Immature natural killer cell (primary cell): ENCODE measurements around the gene VAMP3. TPM values are rescaled to one million over a fixed set of nuclear protein-coding genes. Genes with fewer than 3 reads are reported as not detected.

Source experiments
- DNase-seq, 3 donors: peaks; one replicate each; pipeline ENCODE4 v3.0.0; 2022; ENCODE audit warnings: mixed read lengths in 1 of 3
- H3K27ac Mint-ChIP-seq, 6 donors: one replicate each; pipeline ENCODE4 v1.8.0; 2020; ENCODE audit warnings: mixed read lengths in 6 of 6, mild to moderate bottlenecking in 5 of 6, inconsistent platforms in 4 of 6, moderate library complexity in 3 of 6
- H3K27me3 Mint-ChIP-seq, 3 donors: one replicate each; pipeline ENCODE4 v1.8.0; 2020 to 2021; ENCODE audit warnings: low read depth in 3 of 3, mild to moderate bottlenecking in 3 of 3, mixed read lengths in 3 of 3, moderate library complexity in 3 of 3, inconsistent platforms in 1 of 3
- H3K36me3 Mint-ChIP-seq, 3 donors: one replicate each; pipeline ENCODE4 v1.8.0; 2020; ENCODE audit warnings: mixed read lengths in 3 of 3, inconsistent platforms in 2 of 3, mild to moderate bottlenecking in 2 of 3
- H3K4me1 Mint-ChIP-seq, 2 donors: one replicate each; pipeline ENCODE4 v1.8.0; 2020; ENCODE audit warnings: inconsistent platforms in 2 of 2, mild to moderate bottlenecking in 2 of 2, mixed read lengths in 2 of 2, moderate library complexity in 1 of 2
- H3K4me3 Mint-ChIP-seq, 5 donors: one replicate each; pipeline ENCODE4 v1.8.0; 2020; ENCODE audit warnings: mild to moderate bottlenecking in 5 of 5, mixed read lengths in 5 of 5, inconsistent platforms in 3 of 5, moderate library complexity in 3 of 5
- H3K9me3 Mint-ChIP-seq, 6 donors: one replicate each; pipeline ENCODE4 v1.8.0; 2020; ENCODE audit warnings: mild to moderate bottlenecking in 6 of 6, mixed read lengths in 6 of 6, inconsistent platforms in 4 of 6, moderate library complexity in 3 of 6
- polyA plus RNA-seq, 3 donors: library from polyadenylated mRNA; unstranded; fragments of 300-500 nt; fragmentation: Illumina TruSeq; gene quantifications; one replicate each; pipeline ENCODE4 v1.2.3, GENCODE V29; 2021

VAMP3 gene
- polyA plus RNA-seq, 3 donors from 2014 or later = 42.1 to 57.9 (median 51.5) TPM

- no peaks in the 10 kb centered on the region for H3K27me3 Mint-ChIP-seq
- peaks cover 5 to 6% (median 6%) of the 10 kb centered on the region in 6 donors for H3K9me3 Mint-ChIP-seq
- H3K27ac Mint-ChIP-seq = no peak overlapping the region
- H3K4me3 Mint-ChIP-seq = no peak overlapping the region
- peak; percentile 22 to 43 (median 42) for DNase-seq
- peaks cover 15 to 40% (median 27%) of the 10 kb centered on the region in 3 donors for H3K36me3 Mint-ChIP-seq
- peaks cover 0 to 1% of the 10 kb centered on the region in 2 donors for H3K4me1 Mint-ChIP-seq
Measured at GRCh38 chr1:7808253-7808844, 37.3 kb downstream of the VAMP3 start.

- Mint-ChIP-seq H3K27me3 (no peaks in the 10 kb centered on the region), H3K4me1 (peaks cover 0 to 1% of the 10 kb centered on the region in 2 donors), H3K9me3 (peaks cover 9 to 17% (median 16%) of the 10 kb centered on the region in 6 donors), H3K36me3 (peaks cover 26 to 45% (median 35%) of the 10 kb centered on the region in 3 donors), H3K27ac (no peak overlapping the region), H3K4me3 (no peak overlapping the region)
- no peak for DNase-seq
Measured at GRCh38 chr1:7809742-7810141, 38.6 kb downstream of the VAMP3 start.

GRCh38 chr1:7810395-7810794 is 39.3 kb downstream of the VAMP3 start:
- peaks cover 0 to 1% of the 10 kb centered on the region in 2 donors for H3K4me1 Mint-ChIP-seq
- DNase-seq = no peak
- no peak overlapping the region for H3K27ac Mint-ChIP-seq
- H3K36me3 Mint-ChIP-seq = peaks cover 21 to 43% (median 30%) of the 10 kb centered on the region in 3 donors
- H3K9me3 Mint-ChIP-seq = peaks cover 9 to 17% (median 16%) of the 10 kb centered on the region in 6 donors
- H3K27me3 Mint-ChIP-seq = no peaks in the 10 kb centered on the region
- no peak overlapping the region for H3K4me3 Mint-ChIP-seq

- H3K4me1 Mint-ChIP-seq = peaks cover 0 to 1% of the 10 kb centered on the region in 2 donors
- no peak for DNase-seq
- no peak overlapping the region for H3K4me3 Mint-ChIP-seq
- H3K36me3 Mint-ChIP-seq = peaks cover 18 to 43% (median 30%) of the 10 kb centered on the region in 3 donors
- no peaks in the 10 kb centered on the region for H3K27me3 Mint-ChIP-seq
- H3K27ac Mint-ChIP-seq = peak overlapping the region in 1 of 6 donors; percentile 65
- peaks cover 9 to 17% (median 16%) of the 10 kb centered on the region in 6 donors for H3K9me3 Mint-ChIP-seq
Measured at GRCh38 chr1:7811476-7811875, 40.4 kb downstream of the VAMP3 start.

GRCh38 chr1:7813677-7814373 is 42.7 kb downstream of the VAMP3 start:
- no peak for DNase-seq
- H3K4me3 Mint-ChIP-seq = no peak overlapping the region
- H3K4me1 Mint-ChIP-seq = no peaks in the 10 kb centered on the region
- peaks cover 18 to 41% (median 30%) of the 10 kb centered on the region in 3 donors for H3K36me3 Mint-ChIP-seq
- no peaks in the 10 kb centered on the region for H3K27me3 Mint-ChIP-seq
- H3K27ac Mint-ChIP-seq = no peak overlapping the region
- H3K9me3 Mint-ChIP-seq = peaks cover 9 to 17% (median 16%) of the 10 kb centered on the region in 6 donors

- peaks cover 0 to 2% (median 0%) of the 10 kb centered on the region in 3 donors for H3K27me3 Mint-ChIP-seq
- no peak for DNase-seq
- peaks cover 12 to 45% (median 36%) of the 10 kb centered on the region in 3 donors for H3K36me3 Mint-ChIP-seq
- H3K27ac Mint-ChIP-seq = no peak overlapping the region
- H3K9me3 Mint-ChIP-seq = no peaks in the 10 kb centered on the region
- no peak overlapping the region for H3K4me3 Mint-ChIP-seq
- peaks cover 0 to under 1% of the 10 kb centered on the region in 2 donors for H3K4me1 Mint-ChIP-seq
Measured at GRCh38 chr1:7821282-7821681, 50.2 kb downstream of the VAMP3 start.

- Mint-ChIP-seq H3K4me3 (no peak overlapping the region), H3K36me3 (peaks cover 14 to 48% (median 40%) of the 10 kb centered on the region in 3 donors), H3K27ac (no peak overlapping the region), H3K4me1 (peaks cover 8 to 15% of the 10 kb centered on the region in 2 donors), H3K27me3 (peaks cover 0 to 2% (median 0%) of the 10 kb centered on the region in 3 donors), H3K9me3 (no peaks in the 10 kb centered on the region)
- DNase-seq = no peak
Measured at GRCh38 chr1:7824701-7825100, 53.6 kb downstream of the VAMP3 start.

GRCh38 chr1:7826363-7826762 is 55.3 kb downstream of the VAMP3 start:
- Mint-ChIP-seq H3K4me1 (peaks cover 13 to 18% of the 10 kb centered on the region in 2 donors), H3K36me3 (peaks cover 23 to 31% (median 31%) of the 10 kb centered on the region in 3 donors), H3K9me3 (no peaks in the 10 kb centered on the region), H3K4me3 (peak overlapping the region; percentile 83 to 94 (median 90)), H3K27me3 (peaks cover 0 to 2% (median 0%) of the 10 kb centered on the region in 3 donors), H3K27ac (peak overlapping the region in 4 of 6 donors; percentile 64 to 94 (median 88))
- no peak for DNase-seq

GRCh38 chr1:7827126-7827955 is 56.2 kb downstream of the VAMP3 start:
- Mint-ChIP-seq H3K4me1 (peaks cover 13 to 18% of the 10 kb centered on the region in 2 donors), H3K27ac (peak overlapping the region; percentile 85 to 95 (median 91)), H3K27me3 (peaks cover 0 to 2% (median 0%) of the 10 kb centered on the region in 3 donors), H3K36me3 (peaks cover 24 to 27% (median 25%) of the 10 kb centered on the region in 3 donors), H3K9me3 (no peaks in the 10 kb centered on the region), H3K4me3 (peak overlapping the region; percentile 83 to 94 (median 90))
- DNase-seq = peak; percentile 31 to 55 (median 32)

Other genes starting within 250 kb of the VAMP3 start
- 1 to 10 TPM; 1.7 to 4.7 (median 3.5) TPM for gene PER3, start 13.0 kb downstream of the VAMP3 start, polyA plus RNA-seq
- gene UTS2, start 81.8 kb downstream of the VAMP3 start, polyA plus RNA-seq = 10 to 100 TPM; 15.9 to 33.0 (median 20.1) TPM
- 10 to 100 TPM in 2 of 3 donors, 1 to 10 TPM in 1; 6.5 to 21.9 (median 10.9) TPM for gene TNFRSF9, start 169.5 kb downstream of the VAMP3 start, polyA plus RNA-seq
- 100 to 1,000 TPM; 400 to 579 (median 427) TPM for gene PARK7, start 190.4 kb downstream of the VAMP3 start, polyA plus RNA-seq